Measurements from ENCODE around the gene MDM2. TPM values are rescaled to one million over a fixed set of nuclear protein-coding genes. Genes with fewer than 3 reads are reported as not detected.
"Not testable (repeated sequence)": the region's sequence is repeated elsewhere in the genome, so short reads cannot be mapped to it uniquely, and the experiment has no call there.

MDM2 gene
- total and polyA plus RNA-seq, 2 experiments from 2014 or later, result 80.4 to 111 TPM

- no peaks in the 10 kb centered on the region for H3K79me2 ChIP-seq (ENCODE audit: insufficient read depth)
- H4K20me1 ChIP-seq (ENCODE audit: insufficient read depth), result no peaks in the 10 kb centered on the region
- H3K4me2 ChIP-seq (ENCODE audit: unreplicated experiment), result no peak overlapping the region
- peaks cover 12% of the 10 kb centered on the region for H3F3A ChIP-seq (ENCODE audit: insufficient read depth)
- no peaks in the 10 kb centered on the region for H3K36me3 ChIP-seq (ENCODE audit: low read depth)
- peaks cover 9% of the 10 kb centered on the region for H3K4me1 ChIP-seq (ENCODE audit: insufficient read depth)
- in situ Hi-C loops (cut with MboI), result no loop called here
- TF ChIP-seq EZH2 (IDR thresholded peaks at IDR 0.05; ENCODE audit: insufficient read depth, poor library complexity, severe bottlenecking) (no peak), EZH2phosphoT487 (IDR thresholded peaks at IDR 0.05; ENCODE audit: insufficient read depth, low read depth) (no peak)
- no peaks in the 10 kb centered on the region for H3K27me3 ChIP-seq (replicated peaks; ENCODE audit: insufficient read depth)
- no peak overlapping the region for H3K4me3 ChIP-seq
- H3K9me2 ChIP-seq (ENCODE audit: insufficient read depth), result no peaks in the 10 kb centered on the region
- WGBS, 2 experiments (ENCODE audit: low coverage in 1 of 2, low lambda C conversion rate in 2 of 2, missing lambda C conversion rate in 2 of 2), result 95 to 97% methylated on average over 5 of the region's 5 CpGs
- no peak overlapping the region for H2AFZ ChIP-seq
- no peaks in the 10 kb centered on the region for H3K9me3 ChIP-seq (ENCODE audit: low read depth)
- H3K27ac ChIP-seq, result no peak overlapping the region
- no peak overlapping the region for H3K9ac ChIP-seq
- DNase-seq, result no peak
These were observed 7.7 kb upstream of the MDM2 start for GRCh38 chr12:68800294-68800693.

- H3K36me3 ChIP-seq (ENCODE audit: low read depth); H3K9me3 ChIP-seq (ENCODE audit: low read depth); H3K27me3 ChIP-seq (replicated peaks; ENCODE audit: insufficient read depth); H3K79me2 ChIP-seq (ENCODE audit: insufficient read depth); H3K9me2 ChIP-seq (ENCODE audit: insufficient read depth); H3K4me3 ChIP-seq; H4K20me1 ChIP-seq (ENCODE audit: insufficient read depth); in situ Hi-C loops (cut with MboI); DNase-seq; H3K9ac ChIP-seq: not testable (repeated sequence)
- H3K4me1 ChIP-seq (ENCODE audit: insufficient read depth), result peaks cover 13% of the 10 kb centered on the region
- WGBS, 2 experiments (ENCODE audit: low coverage in 1 of 2, low lambda C conversion rate in 2 of 2, missing lambda C conversion rate in 2 of 2), result 69 to 79% methylated on average over 7 of the region's 7 CpGs
- H3K27ac ChIP-seq, result 0 out of 2 replicates have a peak overlapping the region, but pooled peaks have one; percentile 54
- H3F3A ChIP-seq (ENCODE audit: insufficient read depth), result peaks cover 10% of the 10 kb centered on the region
- peak overlapping the region; percentile 65 for H2AFZ ChIP-seq
- H3K4me2 ChIP-seq (ENCODE audit: unreplicated experiment), result peak overlapping the region; percentile 16
These were observed 6.9 kb upstream of the MDM2 start for GRCh38 chr12:68801124-68801523.

GRCh38 chr12:68802372-68802745 lies 5.6 kb upstream of the MDM2 start:
- Histone ChIP-seq H2AFZ (peak overlapping the region; percentile 65), H3F3A (ENCODE audit: insufficient read depth) (peaks cover 12% of the 10 kb centered on the region), H3K4me1 (ENCODE audit: insufficient read depth) (peaks cover 13% of the 10 kb centered on the region), H3K9ac (0 out of 2 replicates have a peak overlapping the region, but pooled peaks have one; percentile 12), H3K4me2 (ENCODE audit: unreplicated experiment) (peak overlapping the region; percentile 16), H3K27ac (peak overlapping the region; percentile 54)
- H3K36me3 ChIP-seq (ENCODE audit: low read depth); DNase-seq; H3K79me2 ChIP-seq (ENCODE audit: insufficient read depth); H3K4me3 ChIP-seq; H3K9me2 ChIP-seq (ENCODE audit: insufficient read depth); H3K9me3 ChIP-seq (ENCODE audit: low read depth); H4K20me1 ChIP-seq (ENCODE audit: insufficient read depth); in situ Hi-C loops (cut with MboI); H3K27me3 ChIP-seq (replicated peaks; ENCODE audit: insufficient read depth): not testable (repeated sequence)
- WGBS, 2 experiments (ENCODE audit: low coverage in 1 of 2, low lambda C conversion rate in 2 of 2, missing lambda C conversion rate in 2 of 2), result 73 to 74% methylated on average over 2 of the region's 2 CpGs

- H3K36me3 ChIP-seq (ENCODE audit: low read depth); H4K20me1 ChIP-seq (ENCODE audit: insufficient read depth); H3K4me3 ChIP-seq; H3K9me2 ChIP-seq (ENCODE audit: insufficient read depth); H3K9ac ChIP-seq; H3K27me3 ChIP-seq (replicated peaks; ENCODE audit: insufficient read depth); H3K4me2 ChIP-seq (ENCODE audit: unreplicated experiment); in situ Hi-C loops (cut with MboI); H3K9me3 ChIP-seq (ENCODE audit: low read depth); H3K79me2 ChIP-seq (ENCODE audit: insufficient read depth): not testable (repeated sequence)
- H2AFZ ChIP-seq, result peak overlapping the region; percentile 58
- 48 to 51% methylated on average over 19 of the region's 19 CpGs for WGBS, 2 experiments (ENCODE audit: low coverage in 1 of 2, low lambda C conversion rate in 2 of 2, missing lambda C conversion rate in 2 of 2)
- peaks cover 16% of the 10 kb centered on the region for H3F3A ChIP-seq (ENCODE audit: insufficient read depth)
- DNase-seq, result peak; percentile 71
- H3K27ac ChIP-seq, result peak overlapping the region; percentile 38
- H3K4me1 ChIP-seq (ENCODE audit: insufficient read depth), result peaks cover 13% of the 10 kb centered on the region
These were observed 4.9 kb upstream of the MDM2 start for GRCh38 chr12:68802911-68803651.
